Measurements from ENCODE around the gene B3GALT5.

Gene B3GALT5

DNA sequence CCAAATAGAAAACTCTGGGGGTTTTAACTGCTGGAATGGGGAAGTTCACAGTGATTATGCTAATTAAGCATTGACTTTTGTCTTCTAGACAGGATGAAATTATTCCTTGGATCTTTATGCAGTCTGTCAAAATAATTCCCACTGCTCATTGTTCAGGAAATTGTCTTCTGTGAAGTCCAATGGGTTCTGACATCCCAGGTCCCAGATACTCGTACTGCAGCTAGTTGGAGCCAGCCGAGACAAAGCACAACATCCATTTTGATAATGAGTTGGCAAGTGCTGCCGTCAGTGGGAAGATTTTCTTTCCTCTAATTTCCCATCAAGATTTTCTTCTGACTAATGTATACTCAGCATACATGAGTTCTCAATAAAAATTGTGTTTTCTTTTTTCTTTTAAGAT lies 17.3 kb upstream of the B3GALT5 start:
- no peak overlapping the region for H3K4me3 ChIP-seq (ENCODE audit: low read length)
- TF ChIP-seq ZNF274 (IDR thresholded peaks at IDR 0.05; ENCODE audit: low read depth, low read length) = no peak

GRCh38 chr21:39597595-39597994 lies 15.1 kb upstream of the B3GALT5 start:
- H3K4me3 ChIP-seq (ENCODE audit: low read length) = no peak overlapping the region
- TF ChIP-seq ZNF274 (IDR thresholded peaks at IDR 0.05; ENCODE audit: low read depth, low read length) = no peak

DNA sequence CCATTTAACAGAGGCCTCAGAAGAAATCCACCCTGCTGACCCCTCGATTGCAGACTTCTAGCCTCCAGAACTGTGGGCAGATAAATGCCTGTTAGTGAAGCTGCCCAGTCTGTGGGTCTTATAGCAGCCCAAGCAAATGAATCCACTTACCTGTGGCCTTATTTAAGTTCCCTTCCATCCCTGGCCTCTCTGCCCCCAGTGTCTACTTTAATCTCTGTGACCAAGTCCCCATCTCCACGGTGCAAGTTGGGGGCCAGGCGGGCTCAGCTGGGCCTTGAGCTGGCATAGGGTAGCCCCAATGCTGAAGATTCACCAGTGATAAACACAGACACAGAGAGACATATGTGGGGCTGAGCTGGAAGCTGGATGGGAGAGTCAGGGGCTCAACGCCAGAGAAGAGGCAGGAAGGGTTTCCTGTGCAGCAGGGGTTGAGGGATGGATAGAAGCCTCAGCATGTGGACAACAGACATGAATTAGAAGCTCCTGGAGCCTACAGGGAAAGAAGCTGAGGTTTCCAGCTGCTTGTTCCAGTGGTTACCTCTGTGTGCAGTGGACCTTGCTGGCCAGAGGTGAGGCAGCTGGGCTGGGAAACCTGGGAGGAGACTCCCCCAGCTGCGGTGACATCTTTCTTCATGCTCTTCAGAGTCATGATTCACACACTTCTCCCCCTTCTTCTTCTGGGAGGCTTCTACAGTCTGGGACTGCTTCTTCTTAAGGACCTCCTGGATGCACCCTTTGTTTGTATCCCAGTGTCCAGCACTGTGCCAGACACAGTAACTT lies 13.4 kb upstream of the B3GALT5 start:
- no peak overlapping the region for H3K4me3 ChIP-seq (ENCODE audit: low read length)
- no peak for TF ChIP-seq ZNF274 (IDR thresholded peaks at IDR 0.05; ENCODE audit: low read depth, low read length)

DNA sequence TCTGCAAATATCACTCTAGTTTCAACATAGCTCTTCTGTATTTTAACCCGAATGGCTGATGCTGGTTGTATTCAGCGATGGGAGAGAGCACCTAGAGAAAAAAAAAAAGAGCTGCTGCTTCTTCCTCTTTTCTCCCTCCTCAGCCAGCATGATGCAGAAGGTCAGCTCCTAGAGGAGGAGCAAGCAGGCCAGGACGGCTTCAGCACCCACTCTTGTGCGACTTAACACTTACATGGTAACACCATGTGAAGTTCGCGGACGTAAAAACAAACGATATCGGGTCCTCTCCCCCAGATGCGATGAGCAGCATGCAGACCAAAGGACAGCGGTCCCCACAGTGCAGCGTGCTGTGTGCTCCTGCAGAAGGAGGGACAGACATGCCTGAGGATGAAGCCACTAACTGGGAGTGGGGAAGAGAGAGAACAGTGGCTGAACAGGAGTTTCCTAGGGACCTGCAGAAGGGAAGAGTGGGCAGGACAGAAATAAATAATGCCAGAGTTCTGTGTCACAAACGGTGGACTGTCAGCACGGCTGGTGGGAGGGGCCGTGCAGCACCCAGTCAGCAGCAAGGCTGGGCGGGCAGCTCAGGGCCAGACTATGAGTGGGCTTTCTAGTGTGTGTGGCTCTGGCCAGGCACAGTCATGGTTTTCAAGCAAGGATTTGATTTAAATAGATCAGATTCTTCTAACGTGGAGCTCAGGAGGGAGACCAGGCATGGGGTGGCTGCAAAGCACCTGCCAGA lies 11.4 kb upstream of the B3GALT5 start:
- no peak for TF ChIP-seq ZNF274 (IDR thresholded peaks at IDR 0.05; ENCODE audit: low read depth, low read length)
- H3K4me3 ChIP-seq (ENCODE audit: low read length) = no peak overlapping the region

DNA sequence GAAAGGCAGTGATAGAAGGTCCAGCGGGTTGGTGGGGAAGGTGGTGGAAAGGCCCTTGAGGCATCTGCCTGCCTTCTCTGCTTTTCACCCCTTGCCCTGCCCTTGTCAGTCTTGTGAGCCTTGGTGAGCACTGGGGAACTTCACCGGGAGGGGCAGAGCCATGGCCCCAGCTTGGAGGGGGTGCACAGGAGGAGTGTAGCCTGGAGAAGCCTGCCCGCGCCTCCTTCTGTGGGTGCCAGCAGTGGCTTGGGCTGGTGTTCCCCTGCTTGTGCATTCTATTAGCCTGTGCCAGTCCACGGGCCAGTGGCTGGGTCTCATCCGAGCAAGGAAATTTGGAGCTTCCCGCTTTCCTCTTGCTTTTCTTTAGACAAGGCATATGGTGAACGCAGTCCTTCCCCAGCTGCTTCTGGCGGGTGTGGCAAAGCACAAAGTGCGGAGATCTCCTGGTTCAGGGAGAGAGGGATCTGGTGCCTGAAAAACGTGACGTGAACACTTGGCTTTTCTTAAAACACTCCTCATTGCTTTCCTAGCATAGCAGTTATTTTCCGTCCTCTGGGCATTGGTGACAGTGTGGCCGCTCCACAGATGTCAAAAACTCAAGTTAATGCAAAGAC lies 10.6 kb upstream of the B3GALT5 start:
- TF ChIP-seq ZNF274 (IDR thresholded peaks at IDR 0.05; ENCODE audit: low read depth, low read length) = no peak
- H3K4me3 ChIP-seq (ENCODE audit: low read length) = no peak overlapping the region

DNA sequence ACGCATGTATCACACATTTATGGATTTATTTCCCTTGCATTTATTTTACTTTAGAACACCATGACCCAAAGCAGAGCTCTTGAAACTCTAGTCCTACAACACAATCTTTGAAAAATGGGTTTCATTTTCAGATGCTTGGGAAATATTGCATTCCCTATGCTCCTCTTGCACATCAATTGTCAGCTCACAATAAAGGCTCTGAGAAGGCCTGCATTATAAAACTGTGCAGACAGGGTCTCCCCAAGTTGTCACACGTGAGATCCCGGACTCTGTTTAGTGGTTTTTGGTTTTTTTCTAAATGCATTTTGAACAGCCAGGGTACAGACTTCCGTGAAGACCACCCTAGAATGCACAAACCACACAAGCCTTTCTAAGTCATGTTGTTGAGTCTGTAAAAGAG lies 9.9 kb upstream of the B3GALT5 start:
- TF ChIP-seq ZNF274 (IDR thresholded peaks at IDR 0.05; ENCODE audit: low read depth, low read length) = no peak
- no peak overlapping the region for H3K4me3 ChIP-seq (ENCODE audit: low read length)

DNA sequence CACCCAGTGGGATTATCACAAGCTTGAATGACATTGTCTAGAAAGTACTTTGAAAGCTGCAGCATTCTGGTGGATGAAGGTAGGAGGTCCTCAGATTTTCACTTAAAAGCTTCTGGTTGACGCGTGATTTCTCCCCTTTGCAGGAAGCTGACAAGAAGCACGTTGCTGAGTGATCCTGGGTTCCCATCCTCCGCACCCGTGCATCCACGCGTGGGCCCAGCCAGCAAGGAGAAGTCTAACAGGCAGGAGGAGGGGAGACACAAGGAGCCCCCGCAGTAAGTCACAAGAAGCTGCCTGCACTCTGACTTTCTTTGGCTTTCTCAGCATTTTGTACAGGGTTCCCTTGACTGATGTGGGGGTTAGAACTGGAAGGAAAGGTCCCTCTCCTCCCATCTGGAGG lies 7.8 kb upstream of the B3GALT5 start:
- TF ChIP-seq ZNF274 (IDR thresholded peaks at IDR 0.05; ENCODE audit: low read depth, low read length) = no peak
- no peak overlapping the region for H3K4me3 ChIP-seq (ENCODE audit: low read length)

- TF ChIP-seq ZNF274 (IDR thresholded peaks at IDR 0.05; ENCODE audit: low read depth, low read length) = no peak
Observed at GRCh38 chr21:39610703-39611102, 2.0 kb upstream of the B3GALT5 start.

GRCh38 chr21:39611551-39612190 lies 1.1 kb upstream of the B3GALT5 start:
- H3K4me3 ChIP-seq (ENCODE audit: low read length) = no peak overlapping the region
- no peak for TF ChIP-seq ZNF274 (IDR thresholded peaks at IDR 0.05; ENCODE audit: low read depth, low read length)

More at GRCh38 chr21:39610703-39611102, 2.0 kb upstream of the B3GALT5 start:
- no peak overlapping the region for H3K4me3 ChIP-seq (ENCODE audit: low read length)

GRCh38 chr21:39613041-39613934 lies 548 bp downstream of the B3GALT5 start:
- H3K4me3 ChIP-seq (ENCODE audit: low read length) = no peak overlapping the region; the same call in 1 of the 2 replicates
- no peak for TF ChIP-seq ZNF274 (IDR thresholded peaks at IDR 0.05; ENCODE audit: low read depth, low read length)

GRCh38 chr21:39616211-39616772 lies 3.6 kb downstream of the B3GALT5 start:
- no peak for TF ChIP-seq ZNF274 (IDR thresholded peaks at IDR 0.05; ENCODE audit: low read depth, low read length)
- H3K4me3 ChIP-seq (ENCODE audit: low read length) = no peak overlapping the region

- TF ChIP-seq ZNF274 (IDR thresholded peaks at IDR 0.05; ENCODE audit: low read depth, low read length) = no peak
- H3K4me3 ChIP-seq (ENCODE audit: low read length) = no peak overlapping the region
Observed at GRCh38 chr21:39620856-39621255, 8.1 kb downstream of the B3GALT5 start.

Measured in GM08714 (cell line).